GM12875 (cell line): Measurements from ENCODE around the gene EP400.

Source experiments
- H3K4me3 ChIP-seq: one replicate; pipeline ENCODE4 v1.5.1; 2011; ENCODE audit warnings: low read depth, low read length, control low read depth
- CTCF ChIP-seq: IDR thresholded peaks from 2 replicates; pipeline ENCODE4 v1.5.1; 2011; ENCODE audit warnings: low read depth, mild to moderate bottlenecking, control low read depth, inconsistent platforms, low read length, moderate library complexity, borderline replicate concordance; ENCODE audit not compliant: insufficient read depth

Gene EP400

DNA sequence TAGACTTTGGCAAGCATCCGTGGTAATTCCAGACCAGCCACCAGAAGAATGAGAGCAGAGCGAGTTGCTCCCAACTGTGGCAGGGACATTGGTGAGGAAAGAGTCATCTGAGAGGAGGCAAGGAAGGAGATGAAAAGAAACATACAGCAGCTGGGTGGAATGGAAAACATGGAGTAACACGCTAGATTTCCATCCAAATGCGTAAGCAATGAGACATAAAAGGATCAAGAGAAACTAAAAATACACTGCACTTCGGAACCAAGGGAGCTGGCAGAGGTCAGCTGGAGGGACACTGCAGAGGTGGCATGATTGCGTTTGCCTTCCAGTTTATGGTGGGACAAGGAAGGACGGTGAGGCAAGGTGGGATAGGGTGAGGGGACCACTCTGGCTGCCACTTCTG is 111.5 kb downstream of the EP400 start:
- H3K4me3 ChIP-seq = no peak overlapping the region
- no peak for TF ChIP-seq CTCF

DNA sequence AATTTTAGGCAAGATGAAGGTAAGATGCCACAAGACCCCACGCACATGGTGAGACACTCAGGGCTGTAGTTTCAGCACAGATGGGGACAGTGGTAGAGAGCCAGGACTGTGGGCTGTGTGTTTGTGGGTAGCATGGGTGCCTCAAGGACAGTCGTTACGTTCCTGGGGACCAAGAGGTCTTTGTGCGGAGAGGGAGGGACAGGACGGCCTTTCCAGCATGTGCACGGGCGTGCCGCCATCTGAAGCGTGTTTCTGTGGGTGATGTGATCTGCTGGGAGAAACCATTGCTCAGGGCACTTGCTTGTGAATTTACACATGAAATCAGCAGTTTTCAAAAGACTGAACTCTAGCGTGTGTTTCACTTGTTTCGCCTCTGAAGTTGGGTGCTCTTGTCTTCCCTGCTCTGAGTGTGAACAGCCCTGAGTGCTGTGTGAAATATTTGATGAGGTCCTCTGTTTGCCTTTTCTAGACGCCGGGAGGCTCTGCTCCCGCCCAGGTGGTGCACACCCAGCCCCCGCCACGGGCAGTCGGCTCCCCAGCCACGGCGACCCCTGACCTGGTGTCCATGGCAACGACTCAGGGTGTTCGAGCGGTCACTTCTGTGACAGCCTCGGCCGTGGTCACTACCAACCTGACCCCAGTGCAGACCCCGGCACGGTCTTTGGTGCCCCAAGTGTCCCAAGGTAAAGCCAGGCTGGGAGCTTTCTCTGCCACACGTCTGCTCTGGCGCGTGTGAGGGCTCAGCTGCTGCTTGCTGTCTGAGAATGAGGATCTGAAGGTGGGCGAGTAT is 112.1 kb downstream of the EP400 start:
- no peak for TF ChIP-seq CTCF

DNA sequence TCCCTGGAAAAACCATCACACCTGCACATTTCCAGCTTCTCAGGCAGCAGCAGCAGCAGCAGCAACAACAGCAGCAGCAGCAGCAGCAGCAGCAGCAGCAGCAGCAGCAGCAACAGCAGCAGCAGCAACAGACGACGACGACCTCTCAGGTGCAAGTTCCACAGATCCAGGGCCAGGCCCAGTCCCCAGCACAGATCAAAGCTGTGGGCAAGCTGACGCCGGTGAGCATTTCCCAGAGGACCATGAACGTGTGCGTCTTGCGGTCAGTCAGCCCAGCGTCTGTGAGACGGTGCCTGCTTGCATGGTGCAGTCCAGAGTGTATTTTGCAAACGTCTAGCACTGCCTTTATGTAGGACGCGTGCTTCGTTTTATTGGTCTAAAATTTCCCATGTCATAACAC is 112.7 kb downstream of the EP400 start:
- H3K4me3 ChIP-seq = no peak overlapping the region
- TF ChIP-seq CTCF = no peak

More for the DNA sequence above, 112.1 kb downstream of the EP400 start:
- H3K4me3 ChIP-seq = no peak overlapping the region

- H3K4me3 ChIP-seq = no peak overlapping the region
- TF ChIP-seq CTCF = no peak
These were observed 113.7 kb downstream of the EP400 start for GRCh38 chr12:132063491-132063890.

DNA sequence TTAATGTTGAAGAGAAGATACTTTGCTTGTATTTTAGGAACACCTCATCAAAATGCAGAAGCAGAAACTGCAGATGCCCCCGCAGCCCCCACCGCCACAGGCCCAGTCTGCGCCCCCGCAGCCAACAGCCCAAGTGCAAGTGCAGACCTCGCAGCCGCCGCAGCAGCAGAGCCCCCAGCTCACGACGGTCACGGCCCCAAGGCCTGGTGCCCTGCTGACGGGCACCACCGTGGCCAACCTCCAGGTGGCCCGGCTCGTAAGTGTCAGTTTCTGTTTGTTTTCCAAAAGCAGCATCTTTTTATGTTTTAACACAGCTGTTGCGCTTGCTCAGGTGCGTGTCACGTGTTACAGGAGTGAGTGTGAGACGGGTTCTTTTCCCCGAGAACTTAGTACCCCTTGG is 114.9 kb downstream of the EP400 start:
- no peak for TF ChIP-seq CTCF
- H3K4me3 ChIP-seq = no peak overlapping the region

DNA sequence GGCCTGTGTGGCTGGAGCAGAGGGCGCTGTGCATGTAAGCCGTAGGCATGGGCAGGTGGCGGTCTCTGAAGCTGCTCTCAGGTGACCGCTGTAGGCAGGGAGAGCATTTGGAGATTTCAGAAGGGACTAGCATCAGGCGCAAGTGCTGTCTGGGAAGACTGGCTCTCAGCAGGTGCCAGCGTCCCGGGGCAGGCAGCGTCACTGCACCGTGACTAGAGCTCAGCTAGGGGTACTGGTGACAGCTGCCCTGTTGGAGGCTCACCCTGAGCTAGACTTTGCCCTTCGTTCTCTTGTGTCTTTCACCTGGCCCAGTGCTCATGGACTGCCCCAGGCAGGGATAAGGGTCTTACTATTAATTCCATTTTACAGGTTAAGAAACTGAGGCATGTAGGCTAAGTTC is 115.5 kb downstream of the EP400 start:
- no peak overlapping the region for H3K4me3 ChIP-seq
- no peak for TF ChIP-seq CTCF

DNA sequence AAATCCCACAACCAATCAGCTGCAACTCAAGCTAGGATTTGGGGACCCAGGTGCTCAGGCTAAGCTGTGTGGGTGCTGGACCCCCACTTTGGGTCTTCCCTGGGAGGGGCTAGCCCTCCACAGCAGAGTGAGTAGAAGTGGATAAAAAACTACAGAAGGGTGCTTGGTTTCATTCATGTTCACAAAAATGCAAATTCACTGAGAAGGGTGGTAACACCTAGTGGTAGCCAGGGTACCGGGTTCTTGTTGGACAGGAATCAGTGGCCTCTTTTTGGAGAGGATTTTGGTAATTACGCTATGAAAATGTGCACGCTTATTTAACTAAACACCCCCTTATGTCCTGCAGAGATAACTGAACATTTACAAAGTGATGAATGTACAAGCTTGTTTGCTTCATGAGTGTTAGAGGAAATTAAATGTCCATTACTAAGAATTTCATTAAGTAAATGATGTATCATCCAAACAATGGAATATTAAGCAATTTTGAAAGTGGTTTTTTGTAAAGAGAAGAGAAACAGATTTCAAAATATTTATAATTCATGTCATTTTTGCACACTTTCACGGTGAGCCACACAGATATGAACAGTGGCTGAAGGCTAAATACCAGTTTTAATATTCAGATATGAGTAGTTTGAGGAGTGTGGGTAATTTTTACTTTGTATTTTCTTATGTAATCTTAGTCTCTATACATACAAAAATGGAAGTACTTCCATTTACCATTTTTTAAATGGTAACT is 116.0 kb downstream of the EP400 start:
- H3K4me3 ChIP-seq = no peak overlapping the region
- TF ChIP-seq CTCF = no peak
